Fibroblast of lung (primary cell): ENCODE results near the gene TOLLIP.

Experiments used
- EZH2 ChIP-seq: IDR thresholded peaks from 2 replicates; pipeline ENCODE4 v1.5.1; 2012; ENCODE audit warnings: low read length, control low read depth, mild to moderate bottlenecking; ENCODE audit errors: missing control alignments
- TF ChIP-seq, protein P1 (sequence below), 2 donors: IDR thresholded peaks in 1 of 2; conservative IDR thresholded peaks in 1 of 2; 1 replicate in 1 of 2; 2 replicates in 1 of 2; pipeline ENCODE4 v1.5.1; 2011 to 2012; ENCODE audit warnings: low read length in 2 of 2, control low read depth in 1 of 2, inconsistent platforms in 1 of 2, low read depth in 1 of 2, mild to moderate bottlenecking in 1 of 2

DNA sequence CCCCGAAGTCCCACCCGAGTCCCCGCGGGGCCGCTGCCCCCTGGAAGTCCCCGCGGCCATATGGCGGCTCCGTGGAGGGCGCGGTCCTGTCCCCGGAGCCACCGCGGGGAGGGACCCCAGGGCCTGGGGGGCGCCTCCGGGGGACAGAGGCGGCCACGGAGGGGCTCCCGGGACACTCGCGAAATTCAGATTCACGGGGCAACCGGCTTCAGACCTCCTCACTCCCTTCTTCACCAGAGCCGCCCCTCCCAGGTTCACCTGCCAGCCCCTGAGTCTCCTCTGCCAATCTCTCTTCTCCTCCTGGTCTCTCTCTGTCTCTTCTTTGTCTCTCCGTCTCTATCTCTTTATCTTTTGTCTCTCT, 28.2 kb upstream of the TOLLIP start:
- TF ChIP-seq, protein P1, sequence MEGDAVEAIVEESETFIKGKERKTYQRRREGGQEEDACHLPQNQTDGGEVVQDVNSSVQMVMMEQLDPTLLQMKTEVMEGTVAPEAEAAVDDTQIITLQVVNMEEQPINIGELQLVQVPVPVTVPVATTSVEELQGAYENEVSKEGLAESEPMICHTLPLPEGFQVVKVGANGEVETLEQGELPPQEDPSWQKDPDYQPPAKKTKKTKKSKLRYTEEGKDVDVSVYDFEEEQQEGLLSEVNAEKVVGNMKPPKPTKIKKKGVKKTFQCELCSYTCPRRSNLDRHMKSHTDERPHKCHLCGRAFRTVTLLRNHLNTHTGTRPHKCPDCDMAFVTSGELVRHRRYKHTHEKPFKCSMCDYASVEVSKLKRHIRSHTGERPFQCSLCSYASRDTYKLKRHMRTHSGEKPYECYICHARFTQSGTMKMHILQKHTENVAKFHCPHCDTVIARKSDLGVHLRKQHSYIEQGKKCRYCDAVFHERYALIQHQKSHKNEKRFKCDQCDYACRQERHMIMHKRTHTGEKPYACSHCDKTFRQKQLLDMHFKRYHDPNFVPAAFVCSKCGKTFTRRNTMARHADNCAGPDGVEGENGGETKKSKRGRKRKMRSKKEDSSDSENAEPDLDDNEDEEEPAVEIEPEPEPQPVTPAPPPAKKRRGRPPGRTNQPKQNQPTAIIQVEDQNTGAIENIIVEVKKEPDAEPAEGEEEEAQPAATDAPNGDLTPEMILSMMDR (conservative IDR thresholded peaks at IDR 0.05 in 1 of 2, IDR thresholded peaks at IDR 0.05 in 1 of 2; ENCODE audit: low read depth in 1 of 2, low read length in 2 of 2), result no peak
- TF ChIP-seq EZH2, result no peak
